Activated CD4-positive, alpha-beta T cell treated with anti-CD3 and anti-CD28 coated beads, Interleukin-2, amount 10 ng/mL, durations not matched to agents 24 days and 14 days (primary cell): ENCODE measurements around the gene ASXL2. TPM values are rescaled to one million over a fixed set of nuclear protein-coding genes. Genes with fewer than 3 reads are reported as not detected.
"Not testable (repeated sequence)": the region's sequence is repeated elsewhere in the genome, so short reads cannot be mapped to it uniquely, and the experiment has no call there.

Experiments
- DNase-seq: peaks from one replicate; pipeline ENCODE4 v3.0.0; 2022
- H3K27ac Mint-ChIP-seq: one replicate; pipeline ENCODE4 v1.8.0; 2022; ENCODE audit warnings: mild to moderate bottlenecking, mixed read lengths
- H3K27me3 Mint-ChIP-seq: one replicate; pipeline ENCODE4 v1.8.0; 2022; ENCODE audit warnings: mixed read lengths
- H3K36me3 Mint-ChIP-seq: one replicate; pipeline ENCODE4 v1.8.0; 2022; ENCODE audit warnings: low read depth, mild to moderate bottlenecking, mixed read lengths
- H3K4me1 Mint-ChIP-seq: one replicate; pipeline ENCODE4 v1.8.0; 2021; ENCODE audit warnings: mixed read lengths
- H3K4me3 Mint-ChIP-seq: one replicate; pipeline ENCODE4 v1.8.0; 2022; ENCODE audit warnings: mild to moderate bottlenecking, moderate library complexity, mixed read lengths
- H3K9me3 Mint-ChIP-seq: one replicate; pipeline ENCODE4 v1.8.0; 2021; ENCODE audit warnings: mixed read lengths
- intact Hi-C: fragments of 100-400 bp; cut with micrococcal nuclease; formaldehyde crosslinking; loops from one replicate; pipeline ENCODE4 v1.15.1; 2023
- total RNA-seq: library from RNA; stranded (reverse); gene quantifications from 2 replicates; pipeline ENCODE4 v1.2.3, GENCODE V29; 2022

Gene ASXL2
- total RNA-seq, 1 donor from 2014 or later, result 57.4 TPM

GRCh38 chr2:25712455-25712854 is 165.8 kb downstream of the ASXL2 start:
- Mint-ChIP-seq H3K27ac (no peak overlapping the region), H3K4me1 (peaks cover 7% of the 10 kb centered on the region), H3K4me3 (no peak overlapping the region), H3K9me3 (no peaks in the 10 kb centered on the region), H3K27me3 (peaks cover 14% of the 10 kb centered on the region), H3K36me3 (no peaks in the 10 kb centered on the region)
- no peak for DNase-seq
- intact Hi-C loops, result no loop called here

GRCh38 chr2:25711675-25712354 is 166.5 kb downstream of the ASXL2 start:
- Mint-ChIP-seq H3K9me3 (no peaks in the 10 kb centered on the region), H3K4me3 (peak overlapping the region; percentile 50), H3K36me3 (no peaks in the 10 kb centered on the region), H3K4me1 (peaks cover 7% of the 10 kb centered on the region), H3K27ac (peak overlapping the region; percentile 50), H3K27me3 (peaks cover 14% of the 10 kb centered on the region)
- no peak for DNase-seq
- intact Hi-C loops, result no loop called here

GRCh38 chr2:25710750-25711149 is 167.5 kb downstream of the ASXL2 start:
- intact Hi-C loops, result no loop called here
- H3K36me3 Mint-ChIP-seq, result no peaks in the 10 kb centered on the region
- no peak for DNase-seq
- H3K4me1 Mint-ChIP-seq, result peaks cover 7% of the 10 kb centered on the region
- H3K9me3 Mint-ChIP-seq, result no peaks in the 10 kb centered on the region
- H3K27ac Mint-ChIP-seq, result no peak overlapping the region
- H3K4me3 Mint-ChIP-seq, result no peak overlapping the region
- peaks cover 14% of the 10 kb centered on the region for H3K27me3 Mint-ChIP-seq

- DNase-seq, result no peak
- Mint-ChIP-seq H3K27me3 (peaks cover 13% of the 10 kb centered on the region), H3K27ac (no peak overlapping the region), H3K36me3 (no peaks in the 10 kb centered on the region), H3K4me3 (no peak overlapping the region), H3K4me1 (peaks cover 7% of the 10 kb centered on the region), H3K9me3 (no peaks in the 10 kb centered on the region)
- intact Hi-C loops, result no loop called here
Observed at GRCh38 chr2:25709349-25709748, 168.9 kb downstream of the ASXL2 start.

- DNase-seq, result no peak
- H3K4me3 Mint-ChIP-seq, result no peak overlapping the region
- intact Hi-C loops, result no loop called here
- no peak overlapping the region for H3K27ac Mint-ChIP-seq
- H3K4me1 Mint-ChIP-seq, result peaks cover 7% of the 10 kb centered on the region
- H3K36me3 Mint-ChIP-seq, result no peaks in the 10 kb centered on the region
- peaks cover 9% of the 10 kb centered on the region for H3K27me3 Mint-ChIP-seq
- no peaks in the 10 kb centered on the region for H3K9me3 Mint-ChIP-seq
Observed at GRCh38 chr2:25707927-25708590, 170.2 kb downstream of the ASXL2 start.

GRCh38 chr2:25705575-25705974 is 172.7 kb downstream of the ASXL2 start:
- intact Hi-C loops, H3K36me3 Mint-ChIP-seq, H3K27ac Mint-ChIP-seq, H3K9me3 Mint-ChIP-seq, H3K4me3 Mint-ChIP-seq, H3K4me1 Mint-ChIP-seq, H3K27me3 Mint-ChIP-seq, DNase-seq: not testable (repeated sequence)

GRCh38 chr2:25701801-25702200 is 176.5 kb downstream of the ASXL2 start:
- intact Hi-C loops, result no loop called here
- Mint-ChIP-seq H3K27me3 (no peaks in the 10 kb centered on the region), H3K4me1 (peaks cover 3% of the 10 kb centered on the region), H3K4me3 (no peak overlapping the region), H3K36me3 (no peaks in the 10 kb centered on the region), H3K9me3 (no peaks in the 10 kb centered on the region), H3K27ac (no peak overlapping the region)
- no peak for DNase-seq

GRCh38 chr2:25700221-25700660 is 178.0 kb downstream of the ASXL2 start:
- Mint-ChIP-seq H3K4me3 (no peak overlapping the region), H3K27me3 (peaks cover 2% of the 10 kb centered on the region), H3K27ac (no peak overlapping the region), H3K4me1 (peaks cover 3% of the 10 kb centered on the region), H3K9me3 (no peaks in the 10 kb centered on the region), H3K36me3 (no peaks in the 10 kb centered on the region)
- peak; percentile 75 for DNase-seq
- intact Hi-C loops, result loop anchor here (1.0 kb wide), 1 partner anchor 93 kb away; no protein-coding TSS in a partner anchor

GRCh38 chr2:25699216-25699615 is 179.1 kb downstream of the ASXL2 start:
- Mint-ChIP-seq H3K4me1 (peaks cover 3% of the 10 kb centered on the region), H3K9me3 (no peaks in the 10 kb centered on the region), H3K4me3 (no peak overlapping the region), H3K36me3 (no peaks in the 10 kb centered on the region), H3K27ac (no peak overlapping the region), H3K27me3 (peaks cover 2% of the 10 kb centered on the region)
- DNase-seq, result no peak
- intact Hi-C loops, result no loop called here

- H3K9me3 Mint-ChIP-seq, result no peaks in the 10 kb centered on the region
- peaks cover 3% of the 10 kb centered on the region for H3K4me1 Mint-ChIP-seq
- no peak overlapping the region for H3K27ac Mint-ChIP-seq
- no peak overlapping the region for H3K4me3 Mint-ChIP-seq
- H3K36me3 Mint-ChIP-seq, result no peaks in the 10 kb centered on the region
- peak; percentile 63 for DNase-seq
- H3K27me3 Mint-ChIP-seq, result peaks cover 2% of the 10 kb centered on the region
- intact Hi-C loops, result no loop called here
Observed at GRCh38 chr2:25698752-25699151, 179.5 kb downstream of the ASXL2 start.

- Mint-ChIP-seq H3K4me1 (peaks cover 3% of the 10 kb centered on the region), H3K4me3 (no peak overlapping the region), H3K27me3 (peaks cover 2% of the 10 kb centered on the region), H3K36me3 (no peaks in the 10 kb centered on the region), H3K27ac (no peak overlapping the region), H3K9me3 (no peaks in the 10 kb centered on the region)
- intact Hi-C loops, result no loop called here
- DNase-seq, result no peak
Observed at GRCh38 chr2:25697559-25698341, 180.5 kb downstream of the ASXL2 start.

GRCh38 chr2:25692737-25693445 is 185.4 kb downstream of the ASXL2 start:
- H3K27ac Mint-ChIP-seq, result no peak overlapping the region
- H3K4me3 Mint-ChIP-seq, result no peak overlapping the region
- no peaks in the 10 kb centered on the region for H3K4me1 Mint-ChIP-seq
- peaks cover 5% of the 10 kb centered on the region for H3K27me3 Mint-ChIP-seq
- no peaks in the 10 kb centered on the region for H3K9me3 Mint-ChIP-seq
- intact Hi-C loops, result no loop called here
- H3K36me3 Mint-ChIP-seq, result no peaks in the 10 kb centered on the region
- DNase-seq, result no peak

- H3K9me3 Mint-ChIP-seq, result no peaks in the 10 kb centered on the region
- intact Hi-C loops, result no loop called here
- no peaks in the 10 kb centered on the region for H3K4me1 Mint-ChIP-seq
- H3K36me3 Mint-ChIP-seq, result no peaks in the 10 kb centered on the region
- no peak overlapping the region for H3K4me3 Mint-ChIP-seq
- no peak overlapping the region for H3K27ac Mint-ChIP-seq
- no peak for DNase-seq
- peaks cover 5% of the 10 kb centered on the region for H3K27me3 Mint-ChIP-seq
Observed at GRCh38 chr2:25692143-25692542, 186.1 kb downstream of the ASXL2 start.
